ENCODE data around the gene TSC2.

GRCh38 chr16:2077696-2078095 is 29.9 kb downstream of the TSC2 start:
- no peak for TF ChIP-seq EZH2 (IDR thresholded peaks at IDR 0.05; ENCODE audit: low read depth)
- TF ChIP-seq CTCF (conservative IDR thresholded peaks at IDR 0.05) = no peak
